Measurements from ENCODE around the gene BNIP1. TPM values are rescaled to one million over a fixed set of nuclear protein-coding genes. Genes with fewer than 3 reads are reported as not detected.

Gene BNIP1, protein sequence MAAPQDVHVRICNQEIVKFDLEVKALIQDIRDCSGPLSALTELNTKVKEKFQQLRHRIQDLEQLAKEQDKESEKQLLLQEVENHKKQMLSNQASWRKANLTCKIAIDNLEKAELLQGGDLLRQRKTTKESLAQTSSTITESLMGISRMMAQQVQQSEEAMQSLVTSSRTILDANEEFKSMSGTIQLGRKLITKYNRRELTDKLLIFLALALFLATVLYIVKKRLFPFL
- 10 to 100 TPM in 1 of 4 donors, 1 to 10 TPM in 3; 6.6 to 10.7 (median 8.8) TPM for total RNA-seq

DNA sequence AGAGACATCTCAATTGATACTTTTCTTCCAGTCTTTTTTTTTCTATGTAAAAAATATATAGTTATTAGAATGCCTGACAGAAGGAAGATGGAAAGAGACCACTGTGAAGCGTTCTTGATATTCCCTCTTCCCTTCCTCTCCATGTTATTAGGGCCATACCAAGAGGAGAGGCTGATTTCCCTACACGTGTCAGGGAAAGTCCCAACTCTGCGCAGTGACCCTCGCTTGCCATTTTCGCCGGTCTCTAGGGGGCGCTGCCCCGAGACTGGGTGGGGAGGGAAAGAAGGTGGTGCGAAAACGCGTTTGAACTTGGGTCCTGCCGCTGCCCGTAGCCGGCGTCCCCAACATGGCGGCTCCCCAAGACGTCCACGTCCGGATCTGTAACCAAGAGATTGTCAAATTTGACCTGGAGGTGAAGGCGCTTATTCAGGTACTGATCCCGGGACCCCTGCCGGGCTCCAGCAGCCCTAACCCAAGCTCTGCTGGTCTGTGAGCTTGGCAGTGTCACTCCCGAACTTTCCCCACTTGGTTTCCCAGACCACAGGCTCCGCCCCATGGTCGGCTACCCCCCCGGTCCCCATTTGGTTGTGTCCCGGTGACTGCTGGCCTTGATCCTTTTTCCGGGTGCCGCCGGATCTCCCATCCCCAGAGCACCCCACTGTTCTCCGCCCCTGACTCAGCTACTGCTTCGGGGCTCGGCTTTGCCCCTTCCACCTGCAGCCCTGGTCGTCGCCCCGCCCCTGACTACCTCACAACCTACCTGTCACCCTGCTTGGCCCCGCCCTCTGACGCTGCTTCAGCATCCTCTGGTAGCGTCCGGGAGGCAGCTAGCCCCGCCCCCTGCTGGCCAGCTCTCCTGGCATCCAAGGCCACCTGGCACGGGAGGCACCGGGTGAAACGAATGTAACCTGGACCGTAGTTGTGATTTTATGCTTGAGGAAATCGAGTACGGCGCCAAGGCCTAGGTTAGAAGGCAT lies at the start of gene BNIP1:
Gene BNIP1, plus strand, starts transcription at position 332 of the 977 bp plus-strand sequence. Its CDS starts 15 bp downstream, at position 347.
- TF ChIP-seq, protein P1, sequence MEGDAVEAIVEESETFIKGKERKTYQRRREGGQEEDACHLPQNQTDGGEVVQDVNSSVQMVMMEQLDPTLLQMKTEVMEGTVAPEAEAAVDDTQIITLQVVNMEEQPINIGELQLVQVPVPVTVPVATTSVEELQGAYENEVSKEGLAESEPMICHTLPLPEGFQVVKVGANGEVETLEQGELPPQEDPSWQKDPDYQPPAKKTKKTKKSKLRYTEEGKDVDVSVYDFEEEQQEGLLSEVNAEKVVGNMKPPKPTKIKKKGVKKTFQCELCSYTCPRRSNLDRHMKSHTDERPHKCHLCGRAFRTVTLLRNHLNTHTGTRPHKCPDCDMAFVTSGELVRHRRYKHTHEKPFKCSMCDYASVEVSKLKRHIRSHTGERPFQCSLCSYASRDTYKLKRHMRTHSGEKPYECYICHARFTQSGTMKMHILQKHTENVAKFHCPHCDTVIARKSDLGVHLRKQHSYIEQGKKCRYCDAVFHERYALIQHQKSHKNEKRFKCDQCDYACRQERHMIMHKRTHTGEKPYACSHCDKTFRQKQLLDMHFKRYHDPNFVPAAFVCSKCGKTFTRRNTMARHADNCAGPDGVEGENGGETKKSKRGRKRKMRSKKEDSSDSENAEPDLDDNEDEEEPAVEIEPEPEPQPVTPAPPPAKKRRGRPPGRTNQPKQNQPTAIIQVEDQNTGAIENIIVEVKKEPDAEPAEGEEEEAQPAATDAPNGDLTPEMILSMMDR (IDR thresholded peaks at IDR 0.05; ENCODE audit: low read depth): no peak

DNA sequence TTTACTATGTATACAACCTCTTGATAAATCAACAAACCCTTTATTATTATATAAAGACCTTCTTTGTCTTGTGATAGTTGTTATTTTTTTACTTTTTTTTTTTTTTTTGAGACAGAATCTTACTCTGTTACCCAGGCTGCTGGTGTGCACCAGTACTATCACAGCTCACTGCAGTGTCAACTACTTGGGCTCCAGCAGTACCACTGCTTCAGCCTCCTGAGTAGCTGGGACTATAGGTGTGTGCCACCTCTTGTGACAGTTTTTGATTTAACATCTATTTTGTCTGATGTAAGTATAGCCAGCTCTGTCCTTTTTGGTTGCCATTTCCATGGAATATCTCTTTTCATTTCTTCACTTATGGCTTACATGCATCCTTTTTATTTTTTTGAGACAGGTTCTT lies 45.5 kb upstream of the BNIP1 start:
- TF ChIP-seq, protein P1 (IDR thresholded peaks at IDR 0.05; ENCODE audit: low read depth): no peak

DNA sequence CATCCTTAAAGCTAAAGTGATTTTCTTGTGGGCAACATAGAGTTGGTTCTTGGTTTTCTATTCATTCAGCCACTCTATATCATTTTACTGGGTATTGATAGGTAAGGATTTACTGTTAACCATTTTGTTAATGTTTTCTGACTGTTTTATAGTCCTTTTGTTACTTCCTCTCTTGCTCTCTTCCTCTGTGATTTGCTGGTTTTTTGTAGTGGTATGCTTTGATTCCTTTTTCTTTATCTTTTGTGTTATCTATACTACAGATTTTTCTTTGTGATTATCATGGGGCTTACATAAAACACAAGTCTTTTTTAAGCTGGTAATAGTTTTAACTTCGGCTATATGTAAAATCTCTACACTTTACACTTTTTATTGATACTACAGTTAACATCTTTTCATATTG lies 44.9 kb upstream of the BNIP1 start:
- TF ChIP-seq, protein P1 (IDR thresholded peaks at IDR 0.05; ENCODE audit: low read depth): no peak

DNA sequence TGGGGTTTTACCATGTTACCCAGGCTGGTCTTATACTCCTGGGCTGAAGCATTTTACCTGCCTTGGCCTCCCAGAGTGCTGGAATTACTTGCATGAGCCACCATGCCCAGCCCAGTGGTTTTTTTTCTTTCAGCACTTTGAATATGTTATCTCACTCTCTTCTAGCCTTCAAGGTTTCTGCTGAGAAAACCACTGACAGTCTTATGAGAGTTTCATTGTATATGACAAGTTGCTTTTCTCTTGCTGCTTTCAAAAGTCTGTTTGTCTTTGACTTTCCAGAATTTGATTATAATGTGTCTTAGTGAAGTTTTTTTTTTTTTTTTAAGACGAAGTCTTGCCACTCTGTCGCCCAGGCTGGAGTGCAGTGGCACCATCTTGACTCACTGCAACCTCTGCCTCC lies 43.1 kb upstream of the BNIP1 start:
- TF ChIP-seq, protein P1 (IDR thresholded peaks at IDR 0.05; ENCODE audit: low read depth): no peak

DNA sequence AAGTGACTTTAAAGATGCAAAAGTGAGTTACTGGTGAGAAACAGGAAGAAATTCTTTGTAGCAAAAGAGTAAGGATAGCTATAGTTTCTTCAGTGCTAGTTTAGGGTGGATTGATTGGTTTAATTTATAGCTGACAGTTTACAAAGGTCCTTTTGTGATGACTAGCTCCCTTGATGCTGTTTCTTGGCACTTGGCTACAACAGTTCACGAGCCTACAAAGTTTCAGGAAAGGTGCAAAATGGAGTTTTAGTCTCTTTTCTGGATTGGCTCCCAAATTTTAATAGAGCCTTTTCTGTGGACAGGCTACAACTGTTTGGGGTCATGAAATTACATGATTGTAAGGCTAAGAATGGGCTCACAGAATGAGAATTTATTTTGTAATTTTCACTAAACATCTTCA lies 40.9 kb upstream of the BNIP1 start:
- TF ChIP-seq, protein P1 (IDR thresholded peaks at IDR 0.05; ENCODE audit: low read depth): no peak

DNA sequence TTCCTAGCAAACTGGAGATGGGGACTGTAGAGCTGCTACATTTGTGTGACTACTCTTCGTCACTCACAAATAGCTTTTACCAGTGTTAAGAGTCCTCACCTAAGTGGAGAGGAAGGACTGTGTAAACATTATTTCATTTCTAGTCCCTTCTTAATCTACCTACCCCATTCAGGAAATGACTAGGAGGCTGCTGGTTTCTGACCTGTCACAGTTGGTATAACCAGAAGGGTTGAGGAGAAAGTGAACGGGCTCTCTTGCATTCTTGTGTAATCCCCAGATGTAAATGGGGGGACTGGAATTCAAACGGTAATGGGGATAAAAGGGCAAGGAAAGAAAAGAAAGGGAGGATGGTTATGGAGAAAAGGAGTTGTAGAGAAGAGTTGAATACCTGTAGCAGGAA lies 35.4 kb upstream of the BNIP1 start:
- TF ChIP-seq, protein P1 (IDR thresholded peaks at IDR 0.05; ENCODE audit: low read depth): no peak

DNA sequence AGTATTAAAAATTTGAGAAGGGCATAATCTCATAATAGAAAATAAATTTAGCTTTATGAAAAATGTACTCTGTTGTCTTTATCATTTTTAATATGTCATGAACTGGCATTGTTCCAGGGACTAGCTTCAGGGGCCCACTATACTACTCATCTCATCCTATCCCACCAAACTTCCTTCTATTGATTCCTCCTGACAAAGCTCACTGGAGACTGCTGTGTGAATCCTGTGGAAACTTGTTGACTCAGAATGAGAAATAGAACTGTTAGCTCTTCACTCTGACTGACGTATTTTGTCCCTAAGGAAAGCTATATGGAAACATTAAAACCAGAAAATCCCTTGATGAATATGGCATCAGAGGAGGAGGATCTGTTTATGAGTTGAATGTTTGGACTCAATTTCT lies 29.8 kb upstream of the BNIP1 start:
- TF ChIP-seq, protein P1 (IDR thresholded peaks at IDR 0.05; ENCODE audit: low read depth): no peak

Data from subcutaneous adipose tissue (tissue), 4 donors.